HFF-Myc (cell line): ENCODE results near the gene TELO2.

Experiments used
- DNase-seq: peaks from one replicate; pipeline ENCODE4 v3.0.0-alpha.2; 2011; ENCODE audit warnings: low read depth; ENCODE audit errors: extremely low read depth
- H3K4me3 ChIP-seq: replicated peaks from 2 replicates; pipeline ENCODE4 v1.5.1; 2011; ENCODE audit warnings: low read depth, mild to moderate bottlenecking, control low read depth, low read length
- TF ChIP-seq, protein P1 (sequence below): IDR thresholded peaks from 2 replicates; pipeline ENCODE4 v1.5.1; 2012; ENCODE audit warnings: mild to moderate bottlenecking, low read depth, low read length, control low read depth; ENCODE audit errors: missing control alignments

Gene TELO2

DNA sequence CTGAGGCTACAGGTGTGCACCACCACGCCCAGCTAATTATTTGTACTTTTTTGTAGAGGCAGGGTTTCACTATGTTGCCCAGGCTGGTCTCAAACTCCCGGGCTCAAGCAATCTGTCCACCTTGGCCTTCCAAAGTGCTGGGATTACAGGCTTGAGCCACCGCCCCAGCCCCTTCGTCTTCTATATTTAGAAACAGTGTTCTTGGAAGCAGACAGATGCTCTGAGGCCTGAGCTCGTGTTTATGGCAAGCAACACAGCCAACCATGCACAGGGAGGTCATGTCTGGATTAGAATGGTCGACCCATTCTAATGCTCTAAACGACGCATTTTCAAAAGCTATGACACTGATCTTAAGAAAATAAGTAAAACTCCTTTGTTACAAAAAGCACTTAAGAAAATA, 56.9 kb downstream of the TELO2 start:
- no peak overlapping the region for H3K4me3 ChIP-seq
- DNase-seq, result no peak
- TF ChIP-seq, protein P1, sequence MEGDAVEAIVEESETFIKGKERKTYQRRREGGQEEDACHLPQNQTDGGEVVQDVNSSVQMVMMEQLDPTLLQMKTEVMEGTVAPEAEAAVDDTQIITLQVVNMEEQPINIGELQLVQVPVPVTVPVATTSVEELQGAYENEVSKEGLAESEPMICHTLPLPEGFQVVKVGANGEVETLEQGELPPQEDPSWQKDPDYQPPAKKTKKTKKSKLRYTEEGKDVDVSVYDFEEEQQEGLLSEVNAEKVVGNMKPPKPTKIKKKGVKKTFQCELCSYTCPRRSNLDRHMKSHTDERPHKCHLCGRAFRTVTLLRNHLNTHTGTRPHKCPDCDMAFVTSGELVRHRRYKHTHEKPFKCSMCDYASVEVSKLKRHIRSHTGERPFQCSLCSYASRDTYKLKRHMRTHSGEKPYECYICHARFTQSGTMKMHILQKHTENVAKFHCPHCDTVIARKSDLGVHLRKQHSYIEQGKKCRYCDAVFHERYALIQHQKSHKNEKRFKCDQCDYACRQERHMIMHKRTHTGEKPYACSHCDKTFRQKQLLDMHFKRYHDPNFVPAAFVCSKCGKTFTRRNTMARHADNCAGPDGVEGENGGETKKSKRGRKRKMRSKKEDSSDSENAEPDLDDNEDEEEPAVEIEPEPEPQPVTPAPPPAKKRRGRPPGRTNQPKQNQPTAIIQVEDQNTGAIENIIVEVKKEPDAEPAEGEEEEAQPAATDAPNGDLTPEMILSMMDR, result no peak

GRCh38 chr16:1550696-1551095, 57.5 kb downstream of the TELO2 start:
- H3K4me3 ChIP-seq, result no peak overlapping the region
- no peak for DNase-seq
- TF ChIP-seq, protein P1, result no peak

GRCh38 chr16:1551166-1551565, 58.0 kb downstream of the TELO2 start:
- TF ChIP-seq, protein P1, result no peak
- no peak for DNase-seq
- no peak overlapping the region for H3K4me3 ChIP-seq

DNA sequence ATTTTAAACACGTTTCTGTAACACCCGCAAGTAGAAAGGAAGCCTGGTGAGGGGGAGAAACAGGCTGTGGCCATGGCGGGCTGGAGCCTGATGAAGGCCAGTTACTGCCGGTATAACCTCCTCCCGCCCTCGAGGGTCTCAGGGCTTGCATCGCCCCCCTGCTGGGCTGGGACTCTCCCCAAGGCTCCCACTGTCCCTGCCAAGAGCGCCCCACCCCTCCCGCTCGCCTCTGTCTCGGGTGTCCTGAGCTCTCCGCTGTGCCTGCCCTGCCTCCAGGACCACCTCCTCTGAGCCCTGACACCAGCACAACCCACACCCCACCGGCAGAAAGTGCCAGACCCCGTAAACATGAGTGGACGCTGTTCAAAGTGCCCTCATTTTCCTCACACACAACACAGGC, 59.0 kb downstream of the TELO2 start:
- H3K4me3 ChIP-seq, result no peak overlapping the region
- TF ChIP-seq, protein P1, result no peak
- DNase-seq, result no peak

DNA sequence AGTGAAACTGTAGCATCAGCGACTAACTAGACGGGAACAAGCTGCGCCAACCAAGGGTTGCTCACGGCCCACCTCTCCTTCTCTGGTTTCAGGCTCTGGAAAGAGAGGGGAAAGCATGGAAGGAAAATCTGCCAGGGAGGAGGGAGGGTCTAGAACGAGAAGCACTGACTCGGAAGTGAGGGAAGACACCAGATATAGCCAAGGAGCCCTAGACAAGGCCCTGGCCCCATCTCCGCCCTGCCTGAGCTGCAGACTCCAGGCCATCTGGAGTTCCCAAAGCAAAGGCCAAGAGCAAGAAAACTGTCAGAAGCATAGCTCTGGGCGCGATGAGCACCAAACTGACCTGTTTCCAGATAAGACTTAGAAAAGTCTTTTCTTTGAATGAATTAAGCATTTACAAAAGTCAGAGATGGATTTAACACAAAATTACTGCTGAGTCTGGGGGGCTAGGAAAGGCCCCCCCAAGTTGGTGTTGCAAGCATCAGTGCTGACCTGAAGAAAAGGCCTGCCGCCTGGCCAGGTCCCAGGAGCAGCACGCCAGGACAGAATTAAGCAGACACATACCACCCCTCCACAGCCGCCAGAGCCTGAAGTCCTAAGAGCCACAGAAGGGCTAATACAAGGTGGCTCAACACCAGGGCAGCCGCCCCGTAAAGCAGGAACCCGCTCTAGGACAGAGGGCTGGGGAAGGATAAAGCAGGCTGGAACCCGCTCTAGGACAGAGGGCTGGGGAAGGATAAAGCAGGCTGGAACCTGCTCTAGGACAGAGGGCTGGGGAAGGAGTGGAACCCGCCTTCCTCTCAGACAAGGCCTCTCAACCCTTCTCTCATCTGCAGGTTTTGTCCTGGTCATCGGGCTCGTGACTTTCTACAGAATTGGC, 61.0 kb downstream of the TELO2 start:
- H3K4me3 ChIP-seq, result no peak overlapping the region
- TF ChIP-seq, protein P1, result no peak
- no peak for DNase-seq

GRCh38 chr16:1554826-1555445, 61.8 kb downstream of the TELO2 start:
- TF ChIP-seq, protein P1, result no peak
- no peak for DNase-seq
- H3K4me3 ChIP-seq, result no peak overlapping the region

- DNase-seq, result no peak
- TF ChIP-seq, protein P1, result no peak
- no peak overlapping the region for H3K4me3 ChIP-seq
These were observed 63.1 kb downstream of the TELO2 start for GRCh38 chr16:1556254-1556653.
